H1 (cell line): Measurements from ENCODE around the gene TOP2B.

ENCODE experiments used
- BRCA1 ChIP-seq: IDR thresholded peaks from 2 replicates; pipeline ENCODE4 v1.6.1; 2012; ENCODE audit warnings: low read depth, low read length, improper control_type of control experiment
- CREB1 ChIP-seq: IDR thresholded peaks from 2 replicates; pipeline ENCODE4 v1.6.1; 2012; ENCODE audit warnings: inconsistent platforms
- CTCF ChIP-seq, 3 experiments: IDR thresholded peaks; 1 replicate in 2 of 3; 2 replicates in 1 of 3; pipeline versions ENCODE4 v1.5.1 to v1.6.1; 2011; ENCODE audit warnings: low read length in 3 of 3, mild to moderate bottlenecking in 3 of 3, inconsistent platforms in 2 of 3, low read depth in 1 of 3, moderate library complexity in 1 of 3; ENCODE audit not compliant: insufficient read depth in 1 of 3; ENCODE audit errors: control extremely low read depth in 1 of 3
- EGR1 ChIP-seq: IDR thresholded peaks from 2 replicates; pipeline ENCODE4 v1.6.1; 2011; ENCODE audit warnings: low read depth, low read length, borderline replicate concordance
- EP300 ChIP-seq, 2 experiments: IDR thresholded peaks; 1 replicate in 1 of 2; 2 replicates in 1 of 2; pipeline ENCODE4 v1.6.1; 2011 to 2012; ENCODE audit warnings: low read depth in 2 of 2, low read length in 2 of 2, mild to moderate bottlenecking in 2 of 2, borderline replicate concordance in 1 of 2, inconsistent platforms in 1 of 2, moderate library complexity in 1 of 2
- EZH2 ChIP-seq: fragments of 200-600 bp; sonication (generic); IDR thresholded peaks from 2 replicates; pipeline ENCODE4 v1.7.1; 2012; ENCODE audit warnings: low read depth, mild to moderate bottlenecking, moderate library complexity, low read length, inconsistent platforms; ENCODE audit not compliant: severe bottlenecking
- KDM1A ChIP-seq: fragments of 200-600, 300-600 bp; sonication (generic); IDR thresholded peaks from 2 replicates; pipeline ENCODE4 v1.7.1; 2016; ENCODE audit warnings: mild to moderate bottlenecking, low read length, borderline replicate concordance
- MAFK ChIP-seq: IDR thresholded peaks from 2 replicates; pipeline ENCODE4 v1.6.1; 2012; ENCODE audit warnings: low read depth, mild to moderate bottlenecking, improper control_type of control experiment, low read length
- MAX ChIP-seq: IDR thresholded peaks from 2 replicates; pipeline ENCODE4 v1.6.1; 2012; ENCODE audit warnings: inconsistent platforms
- POLR2A ChIP-seq, 2 experiments: IDR thresholded peaks; 1 replicate in 1 of 2; 2 replicates in 1 of 2; pipeline ENCODE4 v1.6.1; 2011; ENCODE audit warnings: low read depth in 2 of 2, low read length in 2 of 2, mild to moderate bottlenecking in 2 of 2; ENCODE audit errors: control extremely low read depth in 1 of 2
- RAD21 ChIP-seq, 2 experiments: IDR thresholded peaks in 1 of 2; conservative IDR thresholded peaks in 1 of 2; 2 replicates each; pipeline ENCODE4 v1.6.1; 2011; ENCODE audit warnings: low read depth in 2 of 2, low read length in 2 of 2, improper control_type of control experiment in 1 of 2, inconsistent platforms in 1 of 2, mild to moderate bottlenecking in 1 of 2, moderate library complexity in 1 of 2
- RFX5 ChIP-seq: IDR thresholded peaks from 2 replicates; pipeline ENCODE4 v1.6.1; 2011; ENCODE audit warnings: low read depth, low read length, improper control_type of control experiment, borderline replicate concordance
- SP1 ChIP-seq: IDR thresholded peaks from 2 replicates; pipeline ENCODE4 v1.6.1; 2011; ENCODE audit warnings: low read depth, low read length
- SUZ12 ChIP-seq: fragments of 200-600 bp; sonication (generic); IDR thresholded peaks from 2 replicates; pipeline ENCODE4 v1.6.1; 2012; ENCODE audit warnings: mild to moderate bottlenecking, inconsistent platforms, low read length, moderate library complexity, mixed read lengths

- no peak for TF ChIP-seq CREB1
- TF ChIP-seq RAD21 (IDR thresholded peaks at IDR 0.05 in 1 of 2, conservative IDR thresholded peaks at IDR 0.05 in 1 of 2; ENCODE audit: low read depth in 2 of 2, low read length in 2 of 2): no peak
- TF ChIP-seq RFX5: no peak
- TF ChIP-seq KDM1A: no peak
- TF ChIP-seq CTCF (IDR thresholded peaks at IDR 0.05; ENCODE audit: control extremely low read depth in 1 of 3, insufficient read depth in 1 of 3, low read depth in 1 of 3, low read length in 3 of 3): no peak
- TF ChIP-seq EZH2: no peak
- no peak for TF ChIP-seq SUZ12
- TF ChIP-seq EP300 (IDR thresholded peaks at IDR 0.05; ENCODE audit: borderline replicate concordance in 1 of 2, low read depth in 2 of 2, low read length in 2 of 2): no peak
- no peak for TF ChIP-seq EGR1
- no peak for TF ChIP-seq MAFK
- TF ChIP-seq POLR2A (IDR thresholded peaks at IDR 0.05; ENCODE audit: control extremely low read depth in 1 of 2, low read depth in 2 of 2, low read length in 2 of 2): no peak
- no peak for TF ChIP-seq MAX
- TF ChIP-seq BRCA1: no peak
- TF ChIP-seq SP1: no peak
Measured at GRCh38 chr3:25618028-25618427, 46.7 kb downstream of the TOP2B start.
